GM21825 (cell line): ENCODE data around the gene MAN2A1.
"Not testable (repeated sequence)": the region's sequence is repeated elsewhere in the genome, so short reads cannot be mapped to it uniquely, and the experiment has no call there.

Experiments used
- ATAC-seq: cut with Tn5 transposase; IDR thresholded peaks from one replicate; pipeline ENCODE4 v1.9.1; 2021; ENCODE audit warnings: mild to moderate bottlenecking, moderate library complexity; ENCODE audit not compliant: unreplicated experiment

The MAN2A1 gene

GRCh38 chr5:109750463-109750862 is 60.7 kb downstream of the MAN2A1 start:
- no peak for ATAC-seq

GRCh38 chr5:109753279-109753678 is 63.6 kb downstream of the MAN2A1 start:
- no peak for ATAC-seq

- ATAC-seq = no peak
Observed at GRCh38 chr5:109754319-109754718, 64.6 kb downstream of the MAN2A1 start.

DNA sequence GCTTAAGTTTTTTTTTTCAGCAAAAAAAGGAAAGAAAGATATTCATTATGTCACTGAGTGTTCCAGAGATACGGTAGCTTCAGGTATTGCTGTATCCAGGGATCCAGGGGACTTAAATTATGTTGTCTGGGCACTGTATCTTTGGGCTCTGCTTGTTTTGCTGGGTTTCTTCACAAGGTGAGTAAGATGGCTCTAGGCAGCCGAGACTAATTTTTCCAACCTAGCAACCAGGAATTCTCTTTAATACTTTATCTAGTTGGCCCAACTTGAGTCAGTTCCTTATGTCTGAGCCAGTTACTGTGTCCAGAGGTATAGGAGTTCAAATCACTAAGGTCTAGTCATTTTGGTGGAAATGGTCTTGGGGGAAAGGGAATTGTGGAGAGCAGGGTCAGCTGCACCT is 66.0 kb downstream of the MAN2A1 start:
- ATAC-seq = no peak

- ATAC-seq = no peak
Observed at GRCh38 chr5:109756543-109757185, 66.9 kb downstream of the MAN2A1 start.

- ATAC-seq = no peak
Observed at GRCh38 chr5:109757490-109757889, 67.8 kb downstream of the MAN2A1 start.

- no peak for ATAC-seq
Observed at GRCh38 chr5:109759306-109759705, 69.6 kb downstream of the MAN2A1 start.

DNA sequence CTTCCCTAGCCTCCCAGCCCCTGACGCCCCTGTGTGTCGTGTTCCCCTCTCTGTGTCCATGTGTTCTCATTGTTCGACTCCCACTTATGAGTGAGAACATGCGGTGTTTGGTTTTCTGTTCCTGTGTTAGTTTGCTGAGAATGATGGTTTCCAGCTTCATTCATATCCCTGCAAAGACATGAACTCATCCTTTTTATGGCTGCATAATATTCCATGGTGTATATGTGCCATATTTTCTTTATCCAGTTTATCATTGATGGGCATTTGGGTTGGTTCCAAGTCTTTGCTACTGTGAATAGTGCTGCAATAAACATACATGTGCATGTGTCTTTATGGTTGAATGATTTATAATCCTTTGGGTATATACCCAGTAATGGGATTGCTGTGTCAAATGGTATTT is 70.4 kb downstream of the MAN2A1 start:
- ATAC-seq = not testable (repeated sequence)

- no peak for ATAC-seq
Observed at GRCh38 chr5:109762821-109763220, 73.1 kb downstream of the MAN2A1 start.

DNA sequence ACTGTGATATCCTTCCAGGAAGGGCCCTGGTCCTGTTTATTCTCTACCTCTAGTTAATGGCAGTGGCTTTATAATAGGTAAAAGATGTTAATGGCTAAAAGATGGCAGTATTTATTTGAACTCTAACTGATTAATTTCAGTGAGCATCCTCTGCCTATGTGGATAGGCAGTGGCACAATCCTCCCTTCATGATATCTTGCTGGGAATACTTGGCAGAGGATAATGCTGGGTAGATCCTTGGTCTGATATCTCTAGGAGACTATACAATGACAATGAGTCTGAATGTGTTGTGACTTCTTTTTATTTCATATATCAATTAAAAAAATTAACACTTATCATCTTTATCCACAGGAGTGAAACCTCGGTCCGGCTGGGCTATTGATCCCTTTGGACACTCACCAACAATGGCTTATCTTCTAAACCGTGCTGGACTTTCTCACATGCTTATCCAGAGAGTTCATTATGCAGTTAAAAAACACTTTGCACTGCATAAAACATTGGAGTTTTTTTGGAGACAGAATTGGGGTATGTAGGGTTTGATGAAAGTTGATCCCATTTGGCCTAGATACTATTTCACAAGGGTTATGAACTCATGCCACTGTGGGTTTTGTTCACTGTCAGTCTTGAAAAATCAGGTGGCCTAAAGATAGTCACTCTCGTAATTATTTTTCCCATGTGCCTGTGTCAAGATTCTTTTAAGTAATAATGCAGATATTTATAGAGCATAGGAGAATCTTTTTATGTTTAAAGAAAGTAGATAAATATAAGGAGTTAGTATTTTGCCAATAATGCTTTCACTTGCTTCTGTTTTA is 77.7 kb downstream of the MAN2A1 start:
- no peak for ATAC-seq

DNA sequence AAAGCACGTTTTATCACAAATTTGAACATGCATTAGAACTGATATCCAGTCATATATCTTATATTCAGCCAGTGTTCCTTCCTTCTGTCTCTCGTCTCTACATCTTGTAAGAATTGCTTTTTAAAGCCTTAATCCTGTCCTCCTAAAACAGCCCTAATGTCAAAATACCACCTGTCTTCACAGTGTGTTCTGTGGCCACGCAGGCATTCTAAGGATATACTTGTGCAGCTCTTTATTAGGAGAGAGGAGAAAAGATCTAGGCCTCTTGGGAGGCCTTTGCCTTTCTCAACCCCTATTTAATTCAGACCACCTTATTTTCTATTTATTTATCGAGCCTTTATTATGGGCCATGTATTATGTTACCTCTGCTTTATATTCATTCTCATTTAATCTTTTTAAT is 78.3 kb downstream of the MAN2A1 start:
- no peak for ATAC-seq

DNA sequence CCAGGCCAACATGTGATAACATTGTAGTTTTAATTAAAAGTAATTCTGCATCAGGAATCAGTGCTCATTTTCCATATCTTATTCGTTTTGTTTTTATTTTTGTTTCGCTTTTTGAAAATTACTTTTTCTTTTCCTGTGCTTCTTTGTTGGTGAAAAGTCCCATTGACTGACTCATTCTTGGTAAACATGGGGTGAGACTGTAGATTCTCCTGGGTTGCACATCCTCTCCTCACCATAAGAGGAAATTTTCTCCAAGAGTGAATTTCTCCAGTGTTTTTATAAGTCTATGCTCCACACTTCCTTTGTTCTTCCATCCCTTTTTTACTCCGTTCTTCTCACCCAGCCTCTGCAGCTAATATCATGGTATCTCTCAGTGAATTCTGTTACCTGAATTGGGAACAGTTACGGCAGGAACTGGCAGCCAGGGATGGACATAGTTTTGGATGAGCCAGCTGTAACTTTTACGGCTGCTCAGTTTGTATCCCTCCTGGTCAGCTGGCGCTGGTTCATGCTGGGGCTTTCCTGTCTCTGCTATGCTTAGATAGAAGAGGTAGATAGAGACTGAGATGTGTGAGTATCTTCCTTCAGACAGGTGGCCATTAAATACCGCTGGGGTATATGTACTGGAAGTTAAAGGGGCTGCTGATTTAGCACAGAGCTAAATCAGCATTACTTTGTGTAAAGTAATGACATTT is 80.0 kb downstream of the MAN2A1 start:
- no peak for ATAC-seq

- ATAC-seq = no peak
Observed at GRCh38 chr5:109775130-109775529, 85.4 kb downstream of the MAN2A1 start.

DNA sequence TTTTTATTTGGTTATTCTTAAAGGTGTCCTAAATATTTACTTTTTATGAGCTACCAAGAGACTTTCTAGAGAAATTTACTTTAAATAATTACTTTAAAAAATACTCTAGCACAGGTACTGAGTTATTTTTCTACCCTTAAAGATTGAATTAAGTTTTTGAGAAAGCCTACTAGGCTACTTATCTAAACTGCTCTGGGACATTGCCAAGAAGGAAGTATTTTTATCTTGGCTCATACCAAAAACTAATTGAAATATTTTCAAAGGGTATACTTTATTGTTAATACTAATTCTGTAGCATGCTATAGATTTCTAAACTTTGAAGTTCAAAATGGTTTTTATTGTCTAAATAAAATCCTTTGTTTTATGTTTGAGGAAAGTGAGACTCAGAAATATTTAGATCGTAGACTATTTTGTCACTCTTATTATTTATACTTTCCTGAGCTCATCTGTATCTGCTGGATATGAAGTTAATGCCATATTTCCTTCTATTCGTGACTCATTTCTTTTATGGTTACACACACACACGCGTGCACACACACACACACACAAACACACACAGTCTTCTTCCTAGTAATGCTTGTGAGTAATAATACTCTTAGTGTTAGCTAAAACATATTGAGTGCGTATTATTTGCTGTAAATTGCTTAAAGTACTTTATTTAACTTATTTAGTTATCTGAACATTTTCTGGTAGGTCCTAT is 89.5 kb downstream of the MAN2A1 start:
- no peak for ATAC-seq

DNA sequence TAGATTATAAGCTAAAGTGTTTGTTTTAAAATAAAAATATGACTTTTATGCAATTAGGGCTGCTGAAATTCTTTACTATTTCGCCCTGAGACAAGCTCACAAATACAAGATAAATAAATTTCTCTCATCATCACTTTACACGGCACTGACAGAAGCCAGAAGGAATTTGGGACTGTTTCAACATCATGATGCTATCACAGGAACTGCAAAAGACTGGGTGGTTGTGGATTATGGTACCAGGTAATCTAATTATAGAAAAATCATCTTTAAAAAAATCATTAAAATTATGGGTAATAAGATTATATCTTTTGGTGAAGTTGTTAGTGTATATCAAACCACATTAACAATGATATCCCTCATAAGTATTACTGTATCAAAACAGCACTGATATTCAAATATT is 95.0 kb downstream of the MAN2A1 start:
- no peak for ATAC-seq

DNA sequence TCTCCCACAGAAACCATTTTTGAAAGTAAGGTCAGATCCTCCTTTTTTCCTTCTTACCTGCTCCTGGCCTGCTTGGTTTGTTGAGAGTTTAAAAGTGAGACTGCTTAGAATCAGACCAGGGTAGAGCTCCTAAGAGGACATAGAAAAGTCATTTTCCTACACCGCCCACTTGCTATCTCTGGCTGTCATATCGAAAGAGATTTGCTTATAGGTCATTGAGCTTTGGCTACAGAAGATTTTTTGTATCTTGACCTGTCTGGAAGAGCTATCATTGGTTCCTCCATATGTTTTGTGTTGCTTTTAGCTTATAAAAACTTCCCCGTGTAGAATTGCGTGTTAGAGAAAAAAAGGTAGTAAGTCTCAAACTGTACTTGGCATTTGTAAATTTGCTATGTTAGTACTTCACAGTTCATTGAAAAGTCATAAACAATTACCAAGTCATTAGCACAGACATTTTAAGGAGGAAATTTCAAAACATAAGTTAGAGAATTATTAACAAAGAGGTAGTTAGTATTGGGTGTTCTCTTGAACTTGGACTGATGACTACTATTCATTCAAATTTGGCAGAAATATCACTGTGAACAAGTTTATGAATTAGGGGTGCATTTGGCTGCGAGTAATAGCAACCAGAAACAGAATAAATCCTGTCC is 96.6 kb downstream of the MAN2A1 start:
- ATAC-seq = no peak

DNA sequence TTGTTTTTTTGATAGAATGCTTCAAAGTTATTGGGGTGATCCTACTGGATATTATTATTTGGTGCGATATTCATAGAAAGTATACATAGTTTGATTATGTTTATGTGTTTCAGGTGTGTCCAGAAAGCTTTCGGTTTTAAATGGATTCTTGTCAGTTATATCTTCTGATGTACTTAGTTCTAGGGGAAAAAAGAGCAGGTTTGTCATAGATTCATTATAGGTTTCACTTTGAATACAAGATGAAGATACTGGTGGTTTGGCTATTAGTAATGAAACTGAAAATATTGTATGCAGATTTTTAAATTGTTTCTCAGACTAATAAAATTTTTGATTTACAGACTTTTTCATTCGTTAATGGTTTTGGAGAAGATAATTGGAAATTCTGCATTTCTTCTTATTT is 98.9 kb downstream of the MAN2A1 start:
- peak; percentile 79 for ATAC-seq

DNA sequence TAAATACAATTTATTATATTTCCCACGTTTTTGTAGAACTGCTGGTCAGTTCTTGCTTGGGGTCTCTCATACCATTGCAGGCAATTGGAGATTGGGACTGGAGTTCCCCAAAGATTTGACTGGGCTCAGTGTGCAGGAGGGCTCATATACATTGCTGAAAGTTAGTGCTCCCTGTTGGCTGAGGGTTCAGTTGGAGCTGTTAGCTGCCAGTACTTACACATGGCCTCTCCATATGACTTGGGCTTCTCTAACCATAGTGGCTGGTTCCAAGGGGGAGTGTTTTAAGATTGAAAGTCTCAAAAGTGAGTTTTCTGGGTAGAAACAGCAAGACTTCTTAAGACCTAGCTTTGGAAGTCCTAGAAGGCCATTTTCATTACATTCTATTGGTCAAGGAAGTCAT is 102.9 kb downstream of the MAN2A1 start:
- ATAC-seq = no peak

DNA sequence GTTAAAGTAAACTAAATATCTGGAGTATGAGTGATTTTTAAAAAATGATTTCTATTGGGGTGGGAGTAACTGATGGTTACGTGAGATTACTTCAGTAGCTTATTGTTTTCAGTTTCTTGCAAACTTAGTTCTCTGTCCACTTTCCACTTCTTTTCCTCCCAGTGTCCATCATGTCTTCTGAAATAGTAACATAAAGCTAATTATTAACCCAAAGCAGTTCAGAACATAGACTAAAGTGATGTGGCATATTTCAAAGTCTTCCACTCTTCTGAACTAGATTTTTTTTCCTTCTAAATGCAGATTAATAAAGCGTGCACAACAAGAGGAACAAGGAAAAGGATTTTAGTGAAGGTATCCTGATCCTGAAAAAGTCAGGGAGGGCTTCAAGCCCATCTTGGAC is 114.1 kb downstream of the MAN2A1 start:
- ATAC-seq = no peak

- ATAC-seq = no peak
Observed at GRCh38 chr5:109805472-109805871, 115.7 kb downstream of the MAN2A1 start.

DNA sequence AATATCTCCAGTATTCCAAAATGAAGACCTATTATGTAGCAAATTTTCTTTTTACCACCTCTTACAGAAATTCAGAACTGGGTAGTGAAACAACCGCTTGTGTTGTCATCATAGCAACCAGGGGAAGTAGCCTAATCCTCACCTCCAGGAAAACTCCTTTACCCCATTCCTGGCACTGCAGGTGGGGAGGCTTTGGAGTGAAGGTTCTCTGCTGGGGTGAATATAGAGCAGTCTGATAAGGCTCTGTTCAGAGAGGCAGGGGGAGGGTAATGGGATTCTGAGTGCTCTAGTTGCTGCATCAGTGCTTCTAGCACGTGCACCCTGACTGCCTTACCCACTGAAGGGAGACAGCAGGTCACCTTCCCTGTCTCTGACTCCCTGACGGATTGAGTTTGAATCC is 116.2 kb downstream of the MAN2A1 start:
- peak; percentile 49 for ATAC-seq
